ENCODE data around the gene KLK7. TPM values are rescaled to one million over a fixed set of nuclear protein-coding genes. Genes with fewer than 3 reads are reported as not detected.

KLK7 gene
- total RNA-seq, 1 experiment from 2014 or later, result 0.66 TPM

DNA sequence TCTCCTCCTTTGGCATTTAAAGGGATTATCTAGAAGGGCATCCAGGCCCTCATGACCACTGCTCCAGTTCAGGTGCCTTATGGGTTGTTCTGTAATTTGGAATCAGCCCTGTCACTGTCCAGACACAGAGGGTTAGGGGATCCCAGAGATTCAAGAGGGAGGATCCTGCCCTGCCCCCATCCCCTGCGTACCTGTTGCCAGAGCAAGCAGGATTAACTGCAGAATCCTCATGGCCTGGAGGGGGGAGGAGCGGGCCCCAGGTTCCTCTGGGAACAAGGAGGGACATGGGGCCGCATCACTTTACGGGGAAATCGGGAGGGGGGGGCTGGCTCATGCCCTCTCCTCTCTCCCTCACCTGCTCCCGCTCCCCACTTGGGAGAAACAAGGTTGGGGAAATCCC lies 41.7 kb upstream of the KLK7 start (continued):
- TF ChIP-seq, protein P1, sequence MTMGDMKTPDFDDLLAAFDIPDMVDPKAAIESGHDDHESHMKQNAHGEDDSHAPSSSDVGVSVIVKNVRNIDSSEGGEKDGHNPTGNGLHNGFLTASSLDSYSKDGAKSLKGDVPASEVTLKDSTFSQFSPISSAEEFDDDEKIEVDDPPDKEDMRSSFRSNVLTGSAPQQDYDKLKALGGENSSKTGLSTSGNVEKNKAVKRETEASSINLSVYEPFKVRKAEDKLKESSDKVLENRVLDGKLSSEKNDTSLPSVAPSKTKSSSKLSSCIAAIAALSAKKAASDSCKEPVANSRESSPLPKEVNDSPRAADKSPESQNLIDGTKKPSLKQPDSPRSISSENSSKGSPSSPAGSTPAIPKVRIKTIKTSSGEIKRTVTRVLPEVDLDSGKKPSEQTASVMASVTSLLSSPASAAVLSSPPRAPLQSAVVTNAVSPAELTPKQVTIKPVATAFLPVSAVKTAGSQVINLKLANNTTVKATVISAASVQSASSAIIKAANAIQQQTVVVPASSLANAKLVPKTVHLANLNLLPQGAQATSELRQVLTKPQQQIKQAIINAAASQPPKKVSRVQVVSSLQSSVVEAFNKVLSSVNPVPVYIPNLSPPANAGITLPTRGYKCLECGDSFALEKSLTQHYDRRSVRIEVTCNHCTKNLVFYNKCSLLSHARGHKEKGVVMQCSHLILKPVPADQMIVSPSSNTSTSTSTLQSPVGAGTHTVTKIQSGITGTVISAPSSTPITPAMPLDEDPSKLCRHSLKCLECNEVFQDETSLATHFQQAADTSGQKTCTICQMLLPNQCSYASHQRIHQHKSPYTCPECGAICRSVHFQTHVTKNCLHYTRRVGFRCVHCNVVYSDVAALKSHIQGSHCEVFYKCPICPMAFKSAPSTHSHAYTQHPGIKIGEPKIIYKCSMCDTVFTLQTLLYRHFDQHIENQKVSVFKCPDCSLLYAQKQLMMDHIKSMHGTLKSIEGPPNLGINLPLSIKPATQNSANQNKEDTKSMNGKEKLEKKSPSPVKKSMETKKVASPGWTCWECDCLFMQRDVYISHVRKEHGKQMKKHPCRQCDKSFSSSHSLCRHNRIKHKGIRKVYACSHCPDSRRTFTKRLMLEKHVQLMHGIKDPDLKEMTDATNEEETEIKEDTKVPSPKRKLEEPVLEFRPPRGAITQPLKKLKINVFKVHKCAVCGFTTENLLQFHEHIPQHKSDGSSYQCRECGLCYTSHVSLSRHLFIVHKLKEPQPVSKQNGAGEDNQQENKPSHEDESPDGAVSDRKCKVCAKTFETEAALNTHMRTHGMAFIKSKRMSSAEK (CRISPR knock-in tag; IDR thresholded peaks at IDR 0.05; ENCODE audit: borderline replicate concordance), result no peak
- TF ChIP-seq IRF2 (CRISPR knock-in tag; IDR thresholded peaks at IDR 0.05; ENCODE audit: borderline replicate concordance, low read depth) (no peak), JUN (CRISPR knock-in tag; IDR thresholded peaks at IDR 0.05) (no peak)
- TF ChIP-seq, protein P2, sequence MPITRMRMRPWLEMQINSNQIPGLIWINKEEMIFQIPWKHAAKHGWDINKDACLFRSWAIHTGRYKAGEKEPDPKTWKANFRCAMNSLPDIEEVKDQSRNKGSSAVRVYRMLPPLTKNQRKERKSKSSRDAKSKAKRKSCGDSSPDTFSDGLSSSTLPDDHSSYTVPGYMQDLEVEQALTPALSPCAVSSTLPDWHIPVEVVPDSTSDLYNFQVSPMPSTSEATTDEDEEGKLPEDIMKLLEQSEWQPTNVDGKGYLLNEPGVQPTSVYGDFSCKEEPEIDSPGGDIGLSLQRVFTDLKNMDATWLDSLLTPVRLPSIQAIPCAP (CRISPR knock-in tag; IDR thresholded peaks at IDR 0.05), result no peak

DNA sequence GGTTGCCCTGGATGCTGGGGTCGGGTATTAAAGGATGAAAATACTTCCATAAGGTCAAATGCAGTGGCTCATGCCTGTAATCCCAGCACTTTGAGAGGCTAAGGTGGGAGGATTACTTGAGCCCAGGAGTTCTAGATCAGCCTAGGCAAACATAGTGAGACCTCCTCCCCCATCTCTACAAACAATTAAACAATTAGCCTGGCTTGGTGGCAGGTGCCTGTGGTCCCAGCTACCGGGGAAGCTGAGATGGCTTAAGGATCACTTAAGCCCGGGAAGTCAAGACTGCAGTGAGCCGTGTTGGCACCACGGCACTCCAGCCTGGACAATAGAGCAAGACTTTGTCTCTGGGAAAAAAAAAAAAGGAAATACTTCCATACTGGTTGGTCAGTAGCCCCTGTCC lies 41.2 kb upstream of the KLK7 start:
- POLR2A ChIA-PET, result no interaction called here

DNA sequence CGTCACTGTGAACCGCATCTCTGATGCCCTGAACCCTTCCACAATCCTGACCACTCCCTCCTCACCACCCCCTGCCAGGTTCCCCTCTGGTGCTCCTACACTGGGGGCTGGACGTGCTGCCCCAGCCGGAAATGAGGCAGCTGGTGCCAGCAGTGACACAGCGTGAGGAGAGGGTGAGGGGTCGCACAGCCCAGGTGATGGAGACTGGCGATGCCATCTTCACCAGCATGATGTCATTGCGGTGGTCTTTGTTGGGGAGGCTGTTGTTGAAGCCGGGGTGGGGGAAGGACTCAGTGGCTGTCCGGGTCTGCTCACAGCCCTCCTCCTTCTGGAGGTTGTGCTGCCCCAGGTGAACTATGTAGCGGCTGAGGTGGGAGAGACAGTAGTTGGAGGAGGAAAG lies 40.2 kb upstream of the KLK7 start:
- H3K27me3 Mint-ChIP-seq (ENCODE audit: low read depth), result peaks cover 19% of the 10 kb centered on the region
- no peaks in the 10 kb centered on the region for H3K9me3 Mint-ChIP-seq
- CTCF ChIA-PET, result interaction anchor here (8.5 kb wide), 1 partner anchor 69 kb away, joined by 347 read pairs; no protein-coding TSS in a partner anchor
- no peak for ATAC-seq
- TF ChIP-seq ZNF416 (CRISPR knock-in tag; IDR thresholded peaks at IDR 0.05) (no peak), RELA (CRISPR knock-in tag; IDR thresholded peaks at IDR 0.05; ENCODE audit: borderline replicate concordance) (no peak), TEAD1 (CRISPR knock-in tag; IDR thresholded peaks at IDR 0.05) (no peak), OVOL2 (CRISPR knock-in tag; IDR thresholded peaks at IDR 0.05; ENCODE audit: borderline replicate concordance) (no peak), NFE2L1 (CRISPR knock-in tag; IDR thresholded peaks at IDR 0.05) (no peak)
- TF ChIP-seq, protein P3, sequence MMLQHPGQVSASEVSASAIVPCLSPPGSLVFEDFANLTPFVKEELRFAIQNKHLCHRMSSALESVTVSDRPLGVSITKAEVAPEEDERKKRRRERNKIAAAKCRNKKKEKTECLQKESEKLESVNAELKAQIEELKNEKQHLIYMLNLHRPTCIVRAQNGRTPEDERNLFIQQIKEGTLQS (CRISPR knock-in tag; conservative IDR thresholded peaks at IDR 0.05), result no peak
- TF ChIP-seq, protein P4, sequence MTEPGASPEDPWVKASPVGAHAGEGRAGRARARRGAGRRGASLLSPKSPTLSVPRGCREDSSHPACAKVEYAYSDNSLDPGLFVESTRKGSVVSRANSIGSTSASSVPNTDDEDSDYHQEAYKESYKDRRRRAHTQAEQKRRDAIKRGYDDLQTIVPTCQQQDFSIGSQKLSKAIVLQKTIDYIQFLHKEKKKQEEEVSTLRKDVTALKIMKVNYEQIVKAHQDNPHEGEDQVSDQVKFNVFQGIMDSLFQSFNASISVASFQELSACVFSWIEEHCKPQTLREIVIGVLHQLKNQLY (CRISPR knock-in tag; IDR thresholded peaks at IDR 0.05), result no peak
- H3K4me1 Mint-ChIP-seq, result peaks cover 46% of the 10 kb centered on the region
- H3K27ac Mint-ChIP-seq, result no peak overlapping the region
- H3K4me3 Mint-ChIP-seq, result no peak overlapping the region
- DNase-seq (ENCODE audit: low spot score), result no peak
- POLR2A ChIA-PET, result no interaction called here
- H3K36me3 Mint-ChIP-seq, result no peaks in the 10 kb centered on the region

More for the DNA sequence above, 41.2 kb upstream of the KLK7 start:
- no peaks in the 10 kb centered on the region for H3K36me3 Mint-ChIP-seq
- CTCF ChIA-PET, result interaction anchor here (1.2 to 1.8 kb wide), 2 partner anchors 69 to 71 kb away, joined by 3 to 21 read pairs; no protein-coding TSS in a partner anchor
- no peak overlapping the region for H3K27ac Mint-ChIP-seq
- TF ChIP-seq MYBL2 (CRISPR knock-in tag; IDR thresholded peaks at IDR 0.05) (no peak), CBFB (CRISPR knock-in tag; IDR thresholded peaks at IDR 0.05; ENCODE audit: low read depth) (no peak), ZNF396 (CRISPR knock-in tag; IDR thresholded peaks at IDR 0.05; ENCODE audit: borderline replicate concordance) (no peak)
- TF ChIP-seq, protein P5, sequence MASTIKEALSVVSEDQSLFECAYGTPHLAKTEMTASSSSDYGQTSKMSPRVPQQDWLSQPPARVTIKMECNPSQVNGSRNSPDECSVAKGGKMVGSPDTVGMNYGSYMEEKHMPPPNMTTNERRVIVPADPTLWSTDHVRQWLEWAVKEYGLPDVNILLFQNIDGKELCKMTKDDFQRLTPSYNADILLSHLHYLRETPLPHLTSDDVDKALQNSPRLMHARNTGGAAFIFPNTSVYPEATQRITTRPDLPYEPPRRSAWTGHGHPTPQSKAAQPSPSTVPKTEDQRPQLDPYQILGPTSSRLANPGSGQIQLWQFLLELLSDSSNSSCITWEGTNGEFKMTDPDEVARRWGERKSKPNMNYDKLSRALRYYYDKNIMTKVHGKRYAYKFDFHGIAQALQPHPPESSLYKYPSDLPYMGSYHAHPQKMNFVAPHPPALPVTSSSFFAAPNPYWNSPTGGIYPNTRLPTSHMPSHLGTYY (CRISPR knock-in tag; IDR thresholded peaks at IDR 0.05), result no peak
- peaks cover 43% of the 10 kb centered on the region for H3K4me1 Mint-ChIP-seq
- no peak overlapping the region for H3K4me3 Mint-ChIP-seq
- DNase-seq (ENCODE audit: low spot score), result no peak
- peaks cover 11% of the 10 kb centered on the region for H3K27me3 Mint-ChIP-seq (ENCODE audit: low read depth)
- H3K9me3 Mint-ChIP-seq, result peaks cover 6% of the 10 kb centered on the region
- ATAC-seq, result no peak

Measured in WTC11 (cell line).